HUES6 (cell line): ENCODE data around the gene NADSYN1.

Experiments used
- H3K27ac ChIP-seq: 2 replicates; pipeline ENCODE4 v1.7.0; 2013; ENCODE audit warnings: low read depth, mild to moderate bottlenecking, low read length, inconsistent platforms
- H3K27me3 ChIP-seq: 2 replicates; pipeline ENCODE4 v1.6.1; 2013; ENCODE audit warnings: low read length; ENCODE audit not compliant: control insufficient read depth, insufficient read depth
- H3K36me3 ChIP-seq: 2 replicates; pipeline ENCODE4 v1.6.1; 2013; ENCODE audit warnings: low read length; ENCODE audit not compliant: control insufficient read depth, insufficient read depth
- H3K4me1 ChIP-seq: 2 replicates; pipeline ENCODE4 v1.6.1; 2013; ENCODE audit warnings: low read length; ENCODE audit not compliant: control insufficient read depth, insufficient read depth
- H3K4me3 ChIP-seq: 2 replicates; pipeline ENCODE4 v1.5.1; 2013; ENCODE audit warnings: low read depth, low read length
- H3K9ac ChIP-seq: one replicate; pipeline ENCODE4 v1.6.1; 2013; ENCODE audit warnings: mild to moderate bottlenecking, low read length
- H3K9me3 ChIP-seq: 2 replicates; pipeline ENCODE4 v1.6.1; 2013; ENCODE audit warnings: low read depth, low read length; ENCODE audit not compliant: control insufficient read depth, insufficient read depth

The NADSYN1 gene

DNA sequence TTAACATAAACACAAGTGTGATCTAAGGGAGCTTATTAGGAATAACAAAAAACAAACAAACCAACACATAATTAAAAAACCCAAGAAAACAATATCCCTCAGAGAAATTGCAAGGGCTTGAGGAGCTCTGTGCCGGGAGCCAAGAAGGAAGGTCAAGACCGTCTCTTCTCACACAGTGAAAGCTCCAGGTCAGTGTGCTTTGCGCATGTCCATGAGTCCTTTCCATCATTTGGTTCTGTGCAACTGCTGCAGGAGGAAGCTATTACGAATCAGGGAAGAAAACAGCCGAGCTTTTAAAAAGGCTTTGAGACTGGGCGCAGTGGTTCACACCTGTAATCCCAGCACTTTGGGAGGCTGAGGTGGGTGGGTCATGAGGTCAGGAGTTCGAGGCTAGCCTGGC is 89.4 kb downstream of the NADSYN1 start:
- Histone ChIP-seq H3K27me3 (no peaks in the 10 kb centered on the region), H3K36me3 (no peaks in the 10 kb centered on the region), H3K9me3 (peaks cover 29% of the 10 kb centered on the region), H3K4me1 (peaks cover 4% of the 10 kb centered on the region; the same call in 1 of the 2 replicates), H3K9ac (no peak overlapping the region), H3K27ac (no peak overlapping the region), H3K4me3 (no peak overlapping the region)

DNA sequence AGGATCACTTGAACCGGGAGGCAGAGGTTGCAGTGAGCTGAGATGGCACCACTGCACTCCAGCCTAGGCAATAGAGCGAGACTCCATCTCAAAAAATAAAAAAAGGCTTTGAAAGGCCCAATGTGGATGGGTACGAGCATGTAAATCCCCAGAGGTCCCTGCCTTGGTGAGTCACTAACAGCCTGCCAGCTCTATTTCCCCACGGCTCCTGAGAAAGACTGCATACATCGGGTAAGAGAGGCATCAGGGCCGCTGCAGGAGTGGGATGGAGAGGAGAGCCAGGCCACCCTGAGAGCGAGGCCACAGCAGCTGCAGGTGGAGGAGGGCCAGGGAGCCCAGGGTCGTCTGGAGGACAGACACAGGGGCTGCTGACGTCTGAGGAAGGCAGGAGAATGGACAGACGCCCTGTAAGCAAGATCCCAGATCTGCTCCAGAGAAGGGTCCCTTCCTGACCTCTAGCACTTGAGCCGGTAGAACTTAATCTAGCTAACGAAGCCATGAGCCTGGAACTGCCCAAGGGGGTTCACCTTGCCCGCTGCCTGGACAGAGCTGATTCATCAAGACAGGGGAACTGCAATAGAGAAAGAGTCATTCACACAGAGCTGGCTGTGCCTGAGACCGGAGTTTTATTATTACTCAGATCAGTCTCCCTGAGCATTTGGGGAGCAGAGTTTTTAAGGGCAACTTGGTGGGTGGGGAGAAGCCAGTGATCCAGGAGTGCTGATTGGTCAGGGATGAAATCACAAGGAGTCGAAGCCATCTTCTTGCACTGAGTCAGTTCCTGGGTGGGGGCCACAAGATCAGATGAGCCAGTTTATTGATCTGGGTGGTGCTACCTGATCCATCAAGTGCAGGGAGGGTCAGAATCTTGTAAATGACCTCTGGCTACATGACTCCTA is 90.1 kb downstream of the NADSYN1 start:
- Histone ChIP-seq H3K9ac (no peak overlapping the region), H3K27me3 (0 out of 2 replicates have a peak, but pooled peaks cover 2% of the 10 kb centered on the region), H3K9me3 (peaks cover 29% of the 10 kb centered on the region), H3K27ac (no peak overlapping the region), H3K4me3 (no peak overlapping the region), H3K4me1 (peaks cover 4% of the 10 kb centered on the region; the same call in 1 of the 2 replicates), H3K36me3 (no peaks in the 10 kb centered on the region)

DNA sequence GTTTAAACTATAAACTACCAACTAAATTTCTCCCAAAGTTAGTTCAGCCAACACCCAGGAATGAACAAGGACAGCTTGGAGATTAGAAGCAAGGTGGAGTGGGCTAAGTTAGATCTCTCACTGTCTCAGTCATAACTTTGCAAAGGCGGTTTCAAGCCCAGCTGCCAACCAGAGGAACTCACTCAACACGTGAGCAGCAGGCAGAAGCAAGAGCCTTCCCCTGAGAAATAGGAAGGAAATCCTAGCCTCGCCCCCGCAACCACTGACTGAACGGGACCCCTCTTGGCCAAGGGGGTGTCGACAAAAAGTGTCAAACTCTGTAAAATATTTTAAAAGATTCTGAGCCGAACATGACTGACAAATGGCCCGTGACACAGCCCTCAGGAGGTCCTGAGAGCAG is 90.9 kb downstream of the NADSYN1 start:
- Histone ChIP-seq H3K36me3 (no peaks in the 10 kb centered on the region), H3K9ac (no peak overlapping the region), H3K27me3 (0 out of 2 replicates have a peak, but pooled peaks cover 2% of the 10 kb centered on the region), H3K27ac (no peak overlapping the region), H3K4me1 (peaks cover 4% of the 10 kb centered on the region; the same call in 1 of the 2 replicates), H3K9me3 (peaks cover 29% of the 10 kb centered on the region), H3K4me3 (no peak overlapping the region)

DNA sequence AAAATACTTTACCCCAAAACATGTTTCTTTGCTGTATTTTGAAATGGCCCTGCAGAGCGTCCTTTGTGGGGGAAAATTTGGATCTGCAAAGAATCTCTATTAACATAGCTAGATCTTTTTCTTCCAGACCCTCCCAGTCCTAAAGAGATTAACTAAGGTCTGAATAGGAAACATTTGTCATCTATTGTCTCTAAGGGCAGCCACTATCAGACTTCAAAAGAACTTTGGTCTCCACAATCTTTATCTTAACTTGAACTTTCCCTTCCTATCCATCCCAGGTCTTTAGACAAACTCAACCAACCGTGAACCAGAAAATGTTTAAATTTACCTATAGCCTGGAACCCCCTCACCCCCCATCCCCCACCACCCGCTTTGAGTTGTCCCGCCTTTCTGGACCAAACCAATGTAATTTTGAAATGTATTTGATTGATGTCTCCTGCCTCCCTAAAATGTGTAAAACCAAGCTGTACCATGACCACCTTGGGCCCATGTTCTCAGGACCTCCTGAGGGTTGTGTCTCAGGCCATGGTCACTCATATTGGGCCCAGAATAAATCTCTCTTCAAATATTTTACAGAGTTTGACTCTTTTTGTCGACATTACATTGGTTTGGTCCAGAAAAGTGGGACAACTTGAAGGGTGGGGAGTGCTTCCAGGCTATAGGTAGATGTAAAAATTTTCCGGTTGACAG is 91.7 kb downstream of the NADSYN1 start:
- Histone ChIP-seq H3K27ac (no peak overlapping the region), H3K9ac (no peak overlapping the region), H3K4me1 (peaks cover 4% of the 10 kb centered on the region; the same call in 1 of the 2 replicates), H3K27me3 (0 out of 2 replicates have a peak, but pooled peaks cover 2% of the 10 kb centered on the region), H3K36me3 (no peaks in the 10 kb centered on the region), H3K9me3 (peaks cover 29% of the 10 kb centered on the region), H3K4me3 (no peak overlapping the region)

DNA sequence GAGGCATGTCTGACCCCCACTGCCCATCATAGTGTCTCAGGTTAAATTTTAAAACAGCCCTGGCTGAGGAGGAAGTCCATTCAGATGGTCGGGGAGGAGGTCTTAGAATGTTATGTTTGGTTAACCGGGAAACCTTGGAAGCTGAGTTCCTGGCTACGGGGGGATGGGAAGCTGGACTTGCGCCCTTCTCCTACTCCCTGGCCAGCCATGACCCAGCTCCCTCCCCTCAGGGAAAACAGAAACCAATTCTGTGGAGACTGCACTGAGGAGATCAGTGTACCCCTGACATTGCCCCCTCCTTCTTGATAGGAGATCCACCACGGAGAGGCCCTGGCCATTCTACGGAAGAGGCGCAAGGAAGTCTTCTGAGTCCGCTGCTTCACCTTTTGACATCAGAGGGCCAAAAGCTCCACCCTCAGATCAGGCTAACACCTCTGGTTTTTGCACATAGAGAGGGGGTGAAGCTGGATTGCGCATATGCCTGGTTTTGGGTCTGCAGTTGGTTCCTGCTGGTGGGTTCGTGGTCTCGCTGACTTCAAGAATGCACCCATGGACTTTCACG is 92.5 kb downstream of the NADSYN1 start:
- H3K9ac ChIP-seq: no peak overlapping the region

DNA sequence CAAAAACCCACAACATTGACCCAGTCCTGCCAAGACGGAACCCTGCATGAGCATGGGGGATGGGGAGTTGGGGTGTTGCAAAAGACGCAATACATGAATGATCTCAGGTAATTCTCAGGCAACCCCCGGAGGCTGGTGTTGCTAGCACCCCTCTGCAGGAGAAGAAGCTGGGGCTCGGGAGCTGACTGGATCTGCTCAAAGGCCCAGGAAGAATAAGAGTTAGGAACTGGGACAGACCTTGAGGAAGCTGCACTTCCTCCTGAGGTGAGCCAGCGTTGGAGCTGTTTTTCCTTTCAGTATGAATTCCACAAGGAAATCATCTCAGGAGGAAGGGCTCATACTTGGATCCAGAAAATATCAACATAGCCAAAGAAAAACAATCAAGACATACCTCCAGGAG is 95.1 kb downstream of the NADSYN1 start, which contains the start of gene KRTAP5-9:
TSS of gene KRTAP5-9 (plus strand) at position 301 of the 400 bp plus-strand sequence. CDS start 238 bp downstream, outside the sequence.
- Histone ChIP-seq H3K27ac (no peak within 1 kb of the TSS), H3K9me3 (peaks cover 16% of the 10 kb centered on the region; the same call in 1 of the 2 replicates), H3K4me3 (no peak within 1 kb of the TSS), H3K9ac (no peak within 1 kb of the TSS), H3K27me3 (0 out of 2 replicates have a peak, but pooled peaks cover 2% of the 10 kb centered on the region), H3K4me1 (peaks cover 4% of the 10 kb centered on the region; the same call in 1 of the 2 replicates), H3K36me3 (no peaks in the 10 kb centered on the region)

More for the DNA sequence above, 92.5 kb downstream of the NADSYN1 start:
- H3K27ac ChIP-seq: no peak overlapping the region
- no peak overlapping the region for H3K4me3 ChIP-seq
- H3K27me3 ChIP-seq: 0 out of 2 replicates have a peak, but pooled peaks cover 2% of the 10 kb centered on the region
- H3K36me3 ChIP-seq: no peaks in the 10 kb centered on the region
- H3K4me1 ChIP-seq: peaks cover 4% of the 10 kb centered on the region; the same call in 1 of the 2 replicates
- peaks cover 28% of the 10 kb centered on the region for H3K9me3 ChIP-seq

DNA sequence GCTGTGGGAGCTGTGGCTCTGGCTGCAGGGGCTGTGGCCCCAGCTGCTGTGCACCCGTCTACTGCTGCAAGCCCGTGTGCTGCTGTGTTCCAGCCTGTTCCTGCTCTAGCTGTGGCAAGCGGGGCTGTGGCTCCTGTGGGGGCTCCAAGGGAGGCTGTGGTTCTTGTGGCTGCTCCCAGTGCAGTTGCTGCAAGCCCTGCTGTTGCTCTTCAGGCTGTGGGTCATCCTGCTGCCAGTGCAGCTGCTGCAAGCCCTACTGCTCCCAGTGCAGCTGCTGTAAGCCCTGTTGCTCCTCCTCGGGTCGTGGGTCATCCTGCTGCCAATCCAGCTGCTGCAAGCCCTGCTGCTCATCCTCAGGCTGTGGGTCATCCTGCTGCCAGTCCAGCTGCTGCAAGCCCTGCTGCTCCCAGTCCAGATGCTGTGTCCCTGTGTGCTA is 95.7 kb downstream of the NADSYN1 start:
- Histone ChIP-seq H3K4me3 (no peak overlapping the region), H3K27me3 (0 out of 2 replicates have a peak, but pooled peaks cover 2% of the 10 kb centered on the region), H3K9ac (no peak overlapping the region), H3K9me3 (peaks cover 16% of the 10 kb centered on the region; the same call in 1 of the 2 replicates), H3K4me1 (peaks cover 3% of the 10 kb centered on the region; the same call in 1 of the 2 replicates), H3K36me3 (no peaks in the 10 kb centered on the region), H3K27ac (no peak overlapping the region)
